Endometrial microvascular endothelial cells (primary cell): ENCODE data around the gene ADAMTS16. TPM values are rescaled to one million over a fixed set of nuclear protein-coding genes. Genes with fewer than 3 reads are reported as not detected.

Experiments
- in situ Hi-C: cut with HindIII; loops from 2 replicates; pipeline ENCODE4 v1.10.0; 2017; ENCODE audit warnings: low sequenced_read_pairs, low pct_unique_long_range_greater_than_20kb; ENCODE audit errors: inconsistent ontology term
- total RNA-seq: library from RNA; depleted of rRNA; stranded (reverse); fragments of >200 nt; gene quantifications from one replicate; pipeline ENCODE4 v1.2.3, GENCODE V29; 2015; ENCODE audit errors: inconsistent ontology term

ADAMTS16 gene
- total RNA-seq, 1 donor from 2014 or later = not detected

DNA sequence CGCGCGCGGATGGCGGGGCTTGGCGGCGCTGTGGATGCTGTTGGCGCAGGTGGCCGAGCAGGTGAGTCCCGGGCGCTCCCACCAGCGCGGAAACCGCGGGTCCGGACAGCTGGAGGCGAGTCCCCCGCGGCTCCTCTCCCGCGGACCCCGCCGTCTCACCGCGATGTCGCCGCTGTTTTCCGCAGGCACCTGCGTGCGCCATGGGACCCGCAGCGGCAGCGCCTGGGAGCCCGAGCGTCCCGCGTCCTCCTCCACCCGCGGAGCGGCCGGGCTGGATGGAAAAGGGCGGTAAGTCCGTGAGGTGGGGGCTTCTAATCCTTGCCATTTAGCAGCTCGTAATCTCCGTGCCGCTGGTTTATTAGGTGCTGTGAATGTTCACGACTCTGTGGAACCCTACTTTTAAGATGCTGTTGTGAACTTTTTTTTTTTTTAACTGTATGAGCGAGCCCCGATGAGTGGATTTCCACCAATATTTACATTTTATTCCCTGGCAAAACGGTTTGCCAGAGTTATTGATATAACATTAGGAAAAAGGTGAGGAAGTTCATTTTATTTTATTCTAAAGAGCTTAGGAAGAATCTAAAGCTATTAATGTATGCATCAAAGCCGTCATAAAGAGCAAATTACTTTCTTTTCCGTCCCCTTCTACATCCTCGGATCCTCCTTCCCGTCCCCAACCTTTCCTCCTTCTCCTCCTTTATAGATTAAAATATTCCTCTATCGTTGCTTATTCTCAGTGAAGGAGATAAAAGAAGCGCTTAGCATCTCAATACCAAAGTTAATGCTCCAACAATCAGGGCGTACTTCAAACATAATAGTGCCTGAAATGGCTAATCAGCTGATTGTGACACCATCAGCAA lies 579 bp downstream of the ADAMTS16 start:
- in situ Hi-C loops = no loop called here

DNA sequence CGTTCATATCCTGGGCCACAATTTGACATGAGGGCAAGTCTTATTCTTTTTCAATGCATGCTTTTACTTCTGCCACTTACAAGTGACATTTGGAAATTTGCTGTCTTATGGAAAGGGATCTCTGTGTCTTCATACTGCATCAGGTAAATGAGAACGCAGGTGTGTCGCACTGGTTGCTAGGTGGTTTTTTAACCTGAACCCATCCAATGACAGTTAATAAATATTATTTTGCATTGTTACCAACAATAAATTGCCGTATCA lies 1.1 kb downstream of the ADAMTS16 start:
- in situ Hi-C loops = no loop called here

DNA sequence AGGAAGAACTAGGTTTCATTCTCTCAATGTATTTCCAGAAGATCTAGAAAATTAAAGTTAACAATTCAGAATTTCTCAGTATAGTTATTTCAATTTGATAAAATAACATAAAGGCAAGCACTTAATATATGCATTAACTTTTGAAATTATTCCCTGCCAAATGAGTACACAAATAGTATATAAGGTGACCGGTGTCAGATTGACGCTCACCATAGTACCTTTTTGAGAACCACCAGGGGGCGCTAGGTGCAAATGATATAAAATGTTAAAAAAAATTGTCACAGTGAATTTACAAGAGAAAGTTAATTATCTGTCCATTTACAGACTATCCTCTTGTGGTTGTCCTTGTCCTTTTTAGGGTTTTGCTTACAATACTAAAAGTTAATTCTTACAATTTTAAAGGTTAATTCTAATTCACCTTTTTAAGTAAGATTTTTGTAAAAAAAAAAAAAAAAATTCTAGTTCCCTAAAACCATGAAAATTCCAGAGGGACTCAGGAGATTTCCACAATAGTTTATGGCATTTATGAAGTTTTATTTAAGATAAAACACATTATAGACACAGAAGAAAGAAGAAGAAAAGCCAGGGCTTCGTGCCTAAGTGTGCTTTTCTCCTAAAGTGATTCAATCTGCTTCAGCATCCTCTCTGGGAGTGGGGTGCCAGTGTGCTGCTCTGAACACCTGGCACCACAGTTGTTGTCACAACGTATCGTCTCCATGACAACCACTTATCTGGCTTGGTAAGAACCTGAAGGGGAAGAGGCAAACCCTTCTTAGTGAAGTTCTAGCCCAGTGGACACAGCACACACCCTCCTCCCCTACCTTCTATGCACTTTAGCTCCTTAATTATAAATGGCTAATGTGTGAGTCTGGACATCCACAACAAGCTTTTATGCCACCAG lies 1.7 kb downstream of the ADAMTS16 start:
- in situ Hi-C loops = no loop called here

- in situ Hi-C loops = no loop called here
Measured at GRCh38 chr5:5144441-5144840, 4.3 kb downstream of the ADAMTS16 start.

- in situ Hi-C loops = no loop called here
Measured at GRCh38 chr5:5145651-5146529, 5.8 kb downstream of the ADAMTS16 start.

GRCh38 chr5:5146530-5147160 lies 6.5 kb downstream of the ADAMTS16 start:
- in situ Hi-C loops = no loop called here

DNA sequence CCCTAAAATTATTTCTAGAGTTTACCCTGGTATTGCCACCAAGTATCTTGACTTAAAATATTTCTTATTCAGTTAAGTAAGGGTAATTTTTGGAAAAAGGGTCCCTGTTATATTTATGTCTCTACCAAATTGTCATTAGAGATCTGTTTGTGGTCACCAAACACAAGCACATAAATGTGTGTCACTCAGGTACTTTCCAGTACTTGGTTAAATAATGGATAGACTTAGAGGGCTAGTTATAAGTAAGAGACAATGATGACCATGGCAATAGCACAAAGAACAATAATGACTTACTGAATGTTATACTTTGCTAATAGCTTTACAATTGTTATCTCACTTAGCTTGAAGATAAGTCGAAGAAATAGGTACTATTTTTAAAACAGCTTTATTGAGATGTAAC lies 9.0 kb downstream of the ADAMTS16 start:
- in situ Hi-C loops = no loop called here

- in situ Hi-C loops = no loop called here
Measured at GRCh38 chr5:5150667-5151066, 10.5 kb downstream of the ADAMTS16 start.

GRCh38 chr5:5154733-5155132 lies 14.6 kb downstream of the ADAMTS16 start:
- in situ Hi-C loops = no loop called here

DNA sequence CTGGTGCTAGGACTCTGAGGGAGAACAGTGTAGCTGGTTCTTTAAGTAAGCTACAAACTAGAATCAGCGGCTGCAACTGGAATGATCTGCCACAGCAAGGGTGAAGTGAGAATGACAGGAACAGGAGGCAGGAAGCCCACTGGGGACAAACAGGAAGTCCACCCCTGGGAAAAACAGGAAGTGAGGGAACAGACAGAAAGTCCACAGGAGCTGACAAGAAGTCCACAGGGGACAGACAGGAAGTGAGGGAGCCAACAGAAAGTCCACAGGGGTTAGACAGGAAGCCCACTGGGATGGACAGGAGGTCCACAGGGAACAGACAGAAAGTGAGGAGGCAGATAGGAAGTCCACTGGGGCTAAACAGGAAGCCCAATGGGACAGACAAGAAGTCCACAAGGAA lies 15.5 kb downstream of the ADAMTS16 start:
- in situ Hi-C loops = no loop called here

GRCh38 chr5:5156471-5157082 lies 16.4 kb downstream of the ADAMTS16 start:
- in situ Hi-C loops = no loop called here

DNA sequence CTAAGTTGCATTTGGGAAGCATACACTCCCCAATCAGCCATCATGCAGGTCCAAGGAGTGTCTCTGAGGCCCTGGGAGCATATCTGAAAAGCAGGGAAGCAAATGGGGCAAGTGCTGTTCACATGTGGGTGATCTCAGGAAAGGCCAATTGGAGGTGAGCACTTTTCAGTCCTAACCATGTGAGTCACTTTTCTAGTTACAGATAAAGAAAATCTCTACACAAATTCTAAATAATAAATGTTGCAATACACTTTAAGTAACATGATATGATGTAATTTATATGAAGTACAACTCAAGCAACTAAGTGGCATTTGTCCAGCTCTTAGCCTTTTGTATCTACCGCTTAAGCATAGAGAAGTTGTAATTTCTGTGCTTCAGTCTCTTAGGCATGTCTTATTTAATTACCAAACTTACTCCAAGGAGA lies 18.4 kb downstream of the ADAMTS16 start:
- in situ Hi-C loops = no loop called here

DNA sequence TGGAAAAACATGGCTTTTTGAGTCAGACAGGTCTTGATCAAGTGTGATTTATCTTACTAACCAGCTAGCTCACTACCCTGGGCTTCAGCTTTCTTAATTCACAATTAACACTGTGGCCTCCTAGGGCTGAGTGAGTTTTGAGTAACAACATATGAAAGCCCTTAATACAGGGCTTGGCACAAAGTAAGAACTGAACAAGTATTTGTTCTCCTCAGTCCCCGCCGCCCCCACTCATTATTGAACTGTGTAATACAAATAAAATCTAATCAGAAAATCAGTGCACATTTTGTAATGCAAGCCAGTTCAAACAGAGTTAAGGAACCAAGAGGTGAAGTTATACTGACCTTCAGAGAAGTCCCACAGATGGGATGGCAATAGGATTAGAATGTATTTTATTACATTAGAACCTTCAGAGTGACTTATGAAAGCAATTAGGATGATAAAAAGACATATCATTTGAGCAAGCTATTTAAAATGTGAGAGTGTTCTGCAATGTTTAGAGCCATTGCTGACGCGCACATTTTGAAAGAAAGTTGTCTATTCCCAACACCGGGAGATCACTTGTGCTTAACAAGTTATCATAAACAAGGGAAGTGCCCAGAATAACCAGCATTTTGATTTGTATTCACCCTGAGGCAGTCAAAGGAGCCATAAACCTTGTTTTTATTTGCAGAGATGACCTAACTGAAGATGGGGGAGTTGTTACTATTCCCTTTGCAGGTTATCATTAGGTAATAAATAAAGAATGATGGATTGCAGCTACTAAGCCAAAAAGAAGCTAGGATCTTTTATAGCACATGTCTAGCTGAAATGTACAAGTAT lies 19.4 kb downstream of the ADAMTS16 start:
- in situ Hi-C loops = no loop called here

- in situ Hi-C loops = no loop called here
Measured at GRCh38 chr5:5164163-5164562, 24.0 kb downstream of the ADAMTS16 start.

GRCh38 chr5:5165541-5166002 lies 25.4 kb downstream of the ADAMTS16 start:
- in situ Hi-C loops = no loop called here

- in situ Hi-C loops = no loop called here
Measured at GRCh38 chr5:5169466-5169865, 29.3 kb downstream of the ADAMTS16 start.

DNA sequence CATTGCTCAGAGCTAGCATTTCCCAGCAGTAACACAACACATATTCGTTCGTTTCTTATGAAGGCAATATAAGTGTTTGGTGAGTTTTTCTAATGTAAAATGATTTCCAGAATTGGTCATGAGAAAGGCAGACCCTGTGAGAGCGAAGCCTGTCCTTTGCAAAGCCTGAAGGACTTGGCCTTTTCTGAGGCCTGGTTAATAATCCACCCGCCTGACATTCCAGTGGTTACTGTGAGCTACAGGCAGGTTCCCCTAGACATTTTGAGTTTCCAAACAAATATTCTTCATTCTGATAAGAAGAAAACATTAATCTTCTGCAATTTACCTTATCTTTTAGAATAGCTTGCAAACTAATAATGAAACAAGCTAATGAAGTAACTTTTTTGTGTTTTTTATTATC lies 38.0 kb downstream of the ADAMTS16 start:
- in situ Hi-C loops = no loop called here

DNA sequence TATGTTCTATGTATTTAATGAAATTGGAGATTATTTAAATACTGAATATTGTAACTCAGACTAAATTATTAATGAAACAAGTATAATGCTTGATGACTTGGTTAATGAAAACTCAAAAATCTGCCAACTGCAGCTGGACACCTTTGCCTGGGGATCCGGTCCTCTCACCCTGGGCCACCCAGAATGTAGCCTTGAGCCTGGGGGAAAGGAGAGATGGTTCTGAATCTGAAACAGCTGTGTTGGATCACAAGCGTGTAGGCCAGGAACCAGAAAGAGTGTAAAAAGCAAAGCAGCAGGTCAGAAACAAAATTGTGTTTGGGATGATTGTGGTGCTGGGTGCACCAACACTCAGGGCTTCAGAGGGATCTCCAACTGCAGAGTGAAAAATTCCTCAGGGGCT lies 38.5 kb downstream of the ADAMTS16 start:
- in situ Hi-C loops = no loop called here
